Stimulated activated CD8-positive, alpha-beta memory T cell treated with anti-CD3 and anti-CD28 coated beads, Interleukin-2, amount 100 ng/mL, for 48 hours (primary cell): ENCODE data around the gene MZT2B.
"Not testable (repeated sequence)": the region's sequence is repeated elsewhere in the genome, so short reads cannot be mapped to it uniquely, and the experiment has no call there.

Source experiments
- DNase-seq, 2 donors: peaks; one replicate each; pipeline ENCODE4 v3.0.0-alpha.2; 2020; ENCODE audit warnings: low read depth in 2 of 2

The MZT2B gene

GRCh38 chr2:130152816-130153595 is 29.1 kb upstream of the MZT2B start:
- no peak for DNase-seq

DNA sequence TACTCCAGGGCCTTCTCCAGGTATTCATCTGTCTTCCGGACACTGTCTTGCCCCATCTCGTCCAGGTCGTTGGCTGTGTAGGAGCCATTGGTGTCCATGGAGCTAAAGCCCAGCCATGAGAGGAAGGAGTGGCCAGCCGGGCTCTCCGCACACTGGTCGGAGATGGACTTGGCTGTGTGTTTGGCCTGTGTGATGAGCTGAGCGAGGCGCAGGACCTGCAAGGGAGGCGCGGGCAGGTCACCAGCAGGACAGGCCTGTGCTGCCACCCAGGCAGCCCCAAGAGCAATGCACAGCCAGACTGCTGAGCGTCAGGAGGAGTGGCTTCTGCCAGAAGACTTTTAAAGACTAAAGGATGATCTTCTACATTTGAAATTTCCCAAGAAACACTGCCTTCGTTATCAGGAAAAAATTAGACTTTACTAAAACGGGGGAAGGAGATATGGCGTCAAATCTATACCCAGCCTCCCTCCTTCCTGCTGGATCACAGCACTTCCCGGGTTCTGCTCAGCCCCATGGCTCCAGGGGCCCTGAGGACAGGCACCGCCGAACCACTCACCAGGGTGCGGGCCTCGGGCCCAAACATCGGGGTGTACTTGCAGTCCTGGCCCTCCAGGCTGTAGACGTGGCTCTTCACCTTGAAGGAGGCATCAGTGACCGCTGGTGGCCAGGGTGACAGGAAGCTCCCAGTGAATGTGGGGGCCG is 28.2 kb upstream of the MZT2B start:
- DNase-seq: not testable (repeated sequence)

- DNase-seq: not testable (repeated sequence)
These were observed 27.7 kb upstream of the MZT2B start for GRCh38 chr2:130154423-130154770.

GRCh38 chr2:130154773-130155765 is 27.0 kb upstream of the MZT2B start:
- DNase-seq: no peak

DNA sequence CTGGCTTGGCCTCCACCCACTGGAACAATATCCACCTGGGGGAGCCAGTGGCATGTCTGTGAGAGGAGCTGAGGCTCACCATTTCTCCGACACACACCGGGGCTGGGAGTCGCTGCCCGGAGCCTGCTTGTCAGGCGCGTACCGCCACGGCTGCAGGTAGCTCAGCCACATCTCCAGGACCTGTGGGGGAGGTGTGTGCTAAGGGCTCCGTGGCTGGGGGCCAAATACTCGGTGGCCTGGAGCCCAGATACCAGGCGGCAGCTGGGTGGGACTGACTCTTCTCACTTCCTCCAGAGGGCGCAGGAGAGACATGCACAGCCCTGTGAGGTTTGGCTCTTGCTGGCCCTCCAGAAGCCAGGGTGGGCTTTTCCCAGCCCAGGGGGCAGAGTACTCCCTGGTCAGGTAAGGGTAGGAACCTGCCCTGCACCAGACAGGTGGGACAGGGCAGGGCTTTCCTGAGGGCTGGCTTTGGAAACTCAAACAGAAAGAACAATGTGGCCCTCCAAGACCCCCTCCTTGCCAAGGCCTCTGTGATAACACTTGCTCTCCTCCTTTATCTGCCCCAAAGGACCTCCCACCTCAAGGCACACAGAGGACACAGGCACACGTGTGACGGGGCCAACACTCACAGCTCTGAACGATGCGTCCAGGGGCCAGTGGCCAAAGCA is 26.0 kb upstream of the MZT2B start:
- DNase-seq: not testable (repeated sequence)

- no peak for DNase-seq
These were observed 25.4 kb upstream of the MZT2B start for GRCh38 chr2:130156624-130157004.

- not testable (repeated sequence) for DNase-seq
These were observed 24.7 kb upstream of the MZT2B start for GRCh38 chr2:130157354-130157753.

- DNase-seq: not testable (repeated sequence)
These were observed 24.1 kb upstream of the MZT2B start for GRCh38 chr2:130157825-130158514.

GRCh38 chr2:130158631-130159030 is 23.4 kb upstream of the MZT2B start:
- DNase-seq: no peak

GRCh38 chr2:130159376-130159775 is 22.7 kb upstream of the MZT2B start:
- DNase-seq: not testable (repeated sequence)

DNA sequence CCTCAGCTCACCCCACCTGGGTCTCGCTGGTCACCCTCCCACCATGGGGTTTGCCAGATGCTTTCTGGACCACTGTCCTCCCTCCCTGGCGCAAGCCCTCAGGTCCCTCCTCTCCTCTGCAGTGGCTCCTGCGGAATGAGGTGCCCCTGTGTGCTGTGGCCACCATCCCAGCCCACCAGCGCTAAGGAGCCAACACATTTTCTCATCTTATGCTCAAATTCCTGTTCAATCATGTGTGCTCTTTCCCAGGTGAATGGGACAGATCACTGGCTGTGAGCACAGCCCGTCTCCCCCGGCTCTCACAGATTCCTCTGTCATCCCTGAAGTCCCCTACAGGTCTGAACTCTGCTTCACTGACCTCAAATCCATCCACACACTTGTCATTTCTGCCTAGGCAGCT is 21.9 kb upstream of the MZT2B start:
- DNase-seq: no peak

- DNase-seq: not testable (repeated sequence)
These were observed 21.0 kb upstream of the MZT2B start for GRCh38 chr2:130160838-130161705.

- DNase-seq: not testable (repeated sequence)
These were observed 19.6 kb upstream of the MZT2B start for GRCh38 chr2:130162486-130162885.

GRCh38 chr2:130162968-130163367 is 19.1 kb upstream of the MZT2B start:
- no peak for DNase-seq

DNA sequence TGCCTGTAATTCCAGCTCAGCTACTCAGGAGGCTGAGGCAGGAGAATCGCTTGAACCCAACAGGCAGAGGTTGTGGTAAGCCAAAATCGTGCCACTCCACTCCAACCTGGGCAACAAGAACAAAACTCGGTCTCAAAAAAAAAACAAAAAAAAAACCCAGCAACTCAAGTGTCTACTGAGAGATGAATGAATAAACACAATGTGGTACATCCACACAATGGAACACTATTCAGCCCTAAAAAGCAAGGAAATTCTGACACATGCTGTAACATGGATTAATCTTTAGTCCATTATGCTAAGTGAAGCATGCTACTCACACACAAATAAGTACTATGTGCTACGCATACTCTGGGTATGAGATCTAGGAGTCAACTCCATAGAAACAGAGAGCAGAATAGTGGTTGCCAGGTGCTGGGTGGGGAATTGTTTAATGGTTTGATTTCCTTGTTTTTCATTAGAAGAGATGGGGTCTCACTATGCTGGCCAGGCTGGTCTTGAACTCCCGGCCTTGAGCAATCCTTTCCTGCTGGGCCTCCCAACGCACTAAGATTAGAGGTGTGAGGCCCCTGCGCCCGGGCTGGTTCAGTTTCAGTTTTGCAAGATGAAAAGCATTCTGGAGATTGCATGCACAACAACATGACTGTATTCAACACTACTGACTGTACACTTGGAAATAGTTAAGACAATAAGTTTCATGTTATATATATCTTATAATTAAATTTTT is 16.6 kb upstream of the MZT2B start:
- DNase-seq: no peak

GRCh38 chr2:130166611-130167010 is 15.5 kb upstream of the MZT2B start:
- DNase-seq: not testable (repeated sequence)

DNA sequence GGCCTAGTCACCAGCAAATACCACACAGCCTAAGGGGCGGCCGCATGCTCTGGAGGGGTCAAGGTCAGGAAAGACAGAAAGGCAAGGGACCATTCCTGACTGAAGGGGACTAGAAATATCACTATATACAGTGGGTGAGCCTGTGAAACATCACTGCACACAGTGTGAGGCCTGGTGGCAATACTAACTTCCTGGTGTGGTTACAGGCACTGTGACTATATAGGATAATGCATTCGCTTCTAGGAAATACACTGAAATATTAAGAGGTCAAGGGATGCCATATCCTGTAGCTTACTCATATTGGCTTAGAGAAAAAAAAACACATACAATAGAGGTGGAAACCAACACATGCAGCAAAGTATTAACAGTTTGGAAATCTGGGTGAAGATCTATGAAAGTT is 12.9 kb upstream of the MZT2B start:
- not testable (repeated sequence) for DNase-seq

- DNase-seq: no peak
These were observed 12.2 kb upstream of the MZT2B start for GRCh38 chr2:130169896-130170295.

- DNase-seq: not testable (repeated sequence)
These were observed 7.2 kb upstream of the MZT2B start for GRCh38 chr2:130174866-130175265.
